ENCODE results near the gene NT5C3A. TPM values are rescaled to one million over a fixed set of nuclear protein-coding genes. Genes with fewer than 3 reads are reported as not detected.

The NT5C3A gene
- total and polyA plus RNA-seq, 2 of the 13 experiments (the other 11 are each of a cell fraction or from before 2014, with no cell fraction given) = 16.9 to 34.0 TPM

DNA sequence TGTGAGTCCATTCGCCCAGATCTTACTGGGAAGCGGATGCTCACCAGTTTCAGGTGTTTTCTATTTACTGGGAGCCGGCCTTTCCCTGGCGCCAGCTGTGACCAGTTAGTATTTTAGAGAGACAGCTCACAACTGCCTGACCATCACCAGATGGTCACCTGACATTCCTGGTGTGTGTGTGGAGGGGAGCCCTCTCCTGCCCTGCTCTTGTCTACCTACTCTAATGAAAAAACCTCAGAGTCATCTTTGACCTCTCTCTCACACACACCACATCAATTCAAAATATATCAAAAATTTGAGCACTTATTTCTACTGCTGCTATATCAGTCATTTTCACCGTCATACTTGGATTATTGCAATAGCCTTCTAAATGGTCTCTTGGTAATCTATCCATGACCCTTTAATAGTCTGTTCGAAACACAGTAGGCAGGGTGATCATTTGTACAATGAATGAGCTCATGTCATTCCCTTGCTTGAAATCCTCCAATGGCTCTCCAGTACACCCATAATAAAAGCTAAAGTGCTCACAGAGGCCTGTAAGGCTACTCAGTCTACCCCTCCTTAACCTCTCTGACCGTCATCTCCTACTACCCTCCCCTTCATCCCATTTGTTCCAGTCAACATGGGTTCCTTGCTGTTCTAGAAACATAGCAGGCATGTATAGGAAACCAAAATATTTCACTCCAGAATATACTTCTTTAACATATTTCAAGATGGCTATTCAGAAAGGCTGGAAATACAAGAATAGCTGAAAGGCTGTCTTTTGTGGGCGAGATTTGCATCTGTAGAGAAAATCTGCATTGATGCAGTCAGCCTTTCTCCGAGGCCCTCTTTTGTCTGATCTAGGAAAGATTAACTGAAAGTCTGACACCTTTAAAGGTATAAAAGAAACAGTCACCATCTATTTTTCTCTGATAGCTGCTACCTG lies 17.5 kb upstream of the NT5C3A start (continued):
- TF ChIP-seq ZBTB37 (CRISPR knock-in tag; IDR thresholded peaks at IDR 0.05) = no peak
- TF ChIP-seq NR2F2 (IDR thresholded peaks at IDR 0.05; ENCODE audit: borderline replicate concordance, low read depth) = no peak

DNA sequence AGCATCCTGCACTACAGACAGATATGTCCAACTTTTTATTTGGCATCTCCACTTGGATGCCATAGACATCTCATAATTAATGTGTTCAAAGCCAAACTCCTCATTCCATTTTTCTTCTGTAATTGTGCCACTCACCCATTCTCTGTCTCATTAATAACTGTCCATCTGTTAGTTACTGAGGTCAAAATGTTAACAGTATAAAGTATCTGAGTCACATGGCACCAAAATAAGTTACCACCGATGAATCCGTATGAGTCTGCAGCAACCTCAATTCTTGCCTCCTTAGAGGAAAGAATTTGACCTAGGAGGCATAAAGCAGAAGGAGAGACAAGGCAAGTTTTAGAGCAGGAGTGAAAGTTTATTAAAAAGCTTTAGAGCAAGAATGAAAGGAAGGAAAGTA lies 16.5 kb upstream of the NT5C3A start:
- no TSS peak for BruUV-seq (replicated peaks)
- Histone ChIP-seq H3K9ac (ENCODE audit: insufficient read depth, low read depth, low read length) (no peak overlapping the region), H3K4me2 (ENCODE audit: low read depth, low read length) (no peak overlapping the region), H3K4me3 (replicated peaks in 1 of 3; ENCODE audit: insufficient read depth in 1 of 3, low read depth in 2 of 3, low read length in 3 of 3) (no peak overlapping the region), H3K27me3 (ENCODE audit: control insufficient read depth in 1 of 2, insufficient read depth in 2 of 2, low read length in 2 of 2) (peaks cover 0 to 9% of the 10 kb centered on the region in 2 experiments; a peak in 2 of 5 replicates), H3K27ac (ENCODE audit: extremely low read length, insufficient read depth, low read length) (no peak overlapping the region), H2AFZ (ENCODE audit: low read length) (no peak overlapping the region), H3K4me1 (ENCODE audit: insufficient read depth, low read length) (no peaks in the 10 kb centered on the region; the same call in 1 of the 2 replicates), H3K9me3 (ENCODE audit: low read length) (no peaks in the 10 kb centered on the region), H3K36me3 (replicated peaks in 1 of 2; ENCODE audit: control insufficient read depth in 1 of 2, insufficient read depth in 2 of 2, low read length in 2 of 2) (no peaks in the 10 kb centered on the region), H4K20me1 (ENCODE audit: insufficient read depth, low read length) (no peaks in the 10 kb centered on the region), H3K79me2 (ENCODE audit: insufficient read depth, low read length) (no peaks in the 10 kb centered on the region)
- TF ChIP-seq FLYWCH1 (CRISPR knock-in tag; IDR thresholded peaks at IDR 0.05) = no peak
- no peak for TF ChIP-seq CENPT (CRISPR knock-in tag; IDR thresholded peaks at IDR 0.05; ENCODE audit: low read depth)
- no peak for TF ChIP-seq ZNF333 (CRISPR knock-in tag; IDR thresholded peaks at IDR 0.05; ENCODE audit: borderline replicate concordance)
- no peak for TF ChIP-seq ZNF496 (CRISPR knock-in tag; IDR thresholded peaks at IDR 0.05; ENCODE audit: insufficient replicate concordance)
- no peak for TF ChIP-seq GZF1 (CRISPR knock-in tag; IDR thresholded peaks at IDR 0.05)
- TF ChIP-seq PRMT3 (CRISPR knock-in tag; IDR thresholded peaks at IDR 0.05; ENCODE audit: borderline replicate concordance, low read depth) = no peak
- TF ChIP-seq, protein P1, sequence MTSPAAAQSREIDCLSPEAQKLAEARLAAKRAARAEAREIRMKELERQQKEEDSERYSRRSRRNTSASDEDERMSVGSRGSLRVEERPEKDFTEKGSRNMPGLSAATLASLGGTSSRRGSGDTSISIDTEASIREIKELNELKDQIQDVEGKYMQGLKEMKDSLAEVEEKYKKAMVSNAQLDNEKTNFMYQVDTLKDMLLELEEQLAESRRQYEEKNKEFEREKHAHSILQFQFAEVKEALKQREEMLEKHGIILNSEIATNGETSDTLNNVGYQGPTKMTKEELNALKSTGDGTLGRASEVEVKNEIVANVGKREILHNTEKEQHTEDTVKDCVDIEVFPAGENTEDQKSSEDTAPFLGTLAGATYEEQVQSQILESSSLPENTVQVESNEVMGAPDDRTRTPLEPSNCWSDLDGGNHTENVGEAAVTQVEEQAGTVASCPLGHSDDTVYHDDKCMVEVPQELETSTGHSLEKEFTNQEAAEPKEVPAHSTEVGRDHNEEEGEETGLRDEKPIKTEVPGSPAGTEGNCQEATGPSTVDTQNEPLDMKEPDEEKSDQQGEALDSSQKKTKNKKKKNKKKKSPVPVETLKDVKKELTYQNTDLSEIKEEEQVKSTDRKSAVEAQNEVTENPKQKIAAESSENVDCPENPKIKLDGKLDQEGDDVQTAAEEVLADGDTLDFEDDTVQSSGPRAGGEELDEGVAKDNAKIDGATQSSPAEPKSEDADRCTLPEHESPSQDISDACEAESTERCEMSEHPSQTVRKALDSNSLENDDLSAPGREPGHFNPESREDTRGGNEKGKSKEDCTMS (CRISPR knock-in tag; conservative IDR thresholded peaks at IDR 0.05) = no peak
- TF ChIP-seq ERF (CRISPR knock-in tag; IDR thresholded peaks at IDR 0.05) = no peak
- no peak for TF ChIP-seq ARNT2 (CRISPR knock-in tag; IDR thresholded peaks at IDR 0.05; ENCODE audit: low read depth)
- TF ChIP-seq, protein P2, sequence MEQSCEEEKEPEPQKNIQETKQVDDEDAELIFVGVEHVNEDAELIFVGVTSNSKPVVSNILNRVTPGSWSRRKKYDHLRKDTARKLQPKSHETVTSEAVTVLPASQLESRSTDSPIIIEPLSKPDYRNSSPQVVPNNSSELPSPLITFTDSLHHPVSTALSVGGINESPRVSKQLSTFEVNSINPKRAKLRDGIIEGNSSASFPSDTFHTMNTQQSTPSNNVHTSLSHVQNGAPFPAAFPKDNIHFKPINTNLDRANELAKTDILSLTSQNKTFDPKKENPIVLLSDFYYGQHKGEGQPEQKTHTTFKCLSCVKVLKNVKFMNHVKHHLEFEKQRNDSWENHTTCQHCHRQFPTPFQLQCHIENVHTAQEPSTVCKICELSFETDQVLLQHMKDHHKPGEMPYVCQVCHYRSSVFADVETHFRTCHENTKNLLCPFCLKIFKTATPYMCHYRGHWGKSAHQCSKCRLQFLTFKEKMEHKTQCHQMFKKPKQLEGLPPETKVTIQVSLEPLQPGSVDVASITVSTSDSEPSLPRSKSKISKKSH (CRISPR knock-in tag; IDR thresholded peaks at IDR 0.05; ENCODE audit: borderline replicate concordance) = no peak
- no peak for TF ChIP-seq ZSCAN30 (CRISPR knock-in tag; IDR thresholded peaks at IDR 0.05)
- FAIRE-seq (no peak), DNase-seq (ENCODE audit: low spot score) (no peak), ATAC-seq (no peak)
- in situ Hi-C loops (cut with HindIII; ENCODE audit: extremely low pct_ligation_motif_present, low pct_unique_long_range_greater_than_20kb) = no loop called here
- 90% methylated on average over 2 of the region's 2 CpGs for WGBS (ENCODE audit: low lambda C conversion rate)
- POLR2A ChIA-PET = no interaction called here
- CTCF ChIA-PET (ENCODE audit: low intra/inter-chr PET ratio, low total read pairs) = no interaction called here
- intact Hi-C loops (cut with micrococcal nuclease; ENCODE audit: unreplicated experiment) = no loop called here

Data from HepG2 (cell line).